ENCODE results near the gene PINLYP.

The PINLYP gene

GRCh38 chr19:43606569-43607229 is 31.1 kb downstream of the PINLYP start:
- DNase-seq (ENCODE audit: low spot score) = no peak

- DNase-seq (ENCODE audit: low spot score) = no peak
Observed at GRCh38 chr19:43607238-43608205, 31.9 kb downstream of the PINLYP start.

GRCh38 chr19:43609872-43610271 is 34.3 kb downstream of the PINLYP start:
- DNase-seq (ENCODE audit: low spot score) = no peak

GRCh38 chr19:43610493-43610892 is 34.9 kb downstream of the PINLYP start:
- no peak for DNase-seq (ENCODE audit: low spot score)

GRCh38 chr19:43611788-43612187 is 36.2 kb downstream of the PINLYP start, which contains the start of gene SRRM5:
TSS of gene SRRM5 (plus strand) at chr19:43612088. CDS start at chr19:43612122, 34 bp downstream.
- no peak for DNase-seq (ENCODE audit: low spot score)

- DNase-seq (ENCODE audit: low spot score) = no peak
Observed at GRCh38 chr19:43612374-43612773, 36.8 kb downstream of the PINLYP start.

GRCh38 chr19:43616306-43616705 is 40.7 kb downstream of the PINLYP start:
- no peak for DNase-seq (ENCODE audit: low spot score)

GRCh38 chr19:43616954-43617353 is 41.4 kb downstream of the PINLYP start:
- no peak for DNase-seq (ENCODE audit: low spot score)

- no peak for DNase-seq (ENCODE audit: low spot score)
Observed at GRCh38 chr19:43618921-43619261, 43.3 kb downstream of the PINLYP start.

GRCh38 chr19:43619262-43620060 is 43.9 kb downstream of the PINLYP start, which contains the start of gene ZNF428:
TSS of gene ZNF428 (minus strand) at chr19:43619629. CDS start at chr19:43614304, 5,325 bp downstream.
- peak; percentile 89 for DNase-seq (ENCODE audit: low spot score)

- no peak for DNase-seq (ENCODE audit: low spot score)
Observed at GRCh38 chr19:43620061-43621001, 44.7 kb downstream of the PINLYP start.

GRCh38 chr19:43622070-43622469 is 46.5 kb downstream of the PINLYP start:
- no peak for DNase-seq (ENCODE audit: low spot score)

- no peak for DNase-seq (ENCODE audit: low spot score)
Observed at GRCh38 chr19:43622956-43623355, 47.4 kb downstream of the PINLYP start.

- no peak for DNase-seq (ENCODE audit: low spot score)
Observed at GRCh38 chr19:43623889-43624670, 48.5 kb downstream of the PINLYP start.

- no peak for DNase-seq (ENCODE audit: low spot score)
Observed at GRCh38 chr19:43624933-43625332, 49.3 kb downstream of the PINLYP start.

GRCh38 chr19:43625918-43626579 is 50.4 kb downstream of the PINLYP start:
- no peak for DNase-seq (ENCODE audit: low spot score)

- no peak for DNase-seq (ENCODE audit: low spot score)
Observed at GRCh38 chr19:43626838-43627237, 51.2 kb downstream of the PINLYP start.

- DNase-seq (ENCODE audit: low spot score) = no peak
Observed at GRCh38 chr19:43628646-43629326, 53.2 kb downstream of the PINLYP start.

GRCh38 chr19:43631491-43631890 is 55.9 kb downstream of the PINLYP start:
- DNase-seq (ENCODE audit: low spot score) = no peak

Data from kidney tubule cell (primary cell).